OCI-LY1 (cell line): ENCODE results near the gene EZH2.

ENCODE experiments used
- H2AFZ ChIP-seq: fragments of 200-600 bp; sonication (generic), shearing (Covaris generic); 2 replicates; pipeline ENCODE4 v1.6.0; 2014; ENCODE audit warnings: antibody characterized with exemption, mild to moderate bottlenecking, low read length
- H3F3A ChIP-seq: fragments of 200-600 bp; sonication (generic), shearing (Covaris generic); 2 replicates; pipeline ENCODE4 v1.6.0; 2014; ENCODE audit warnings: mild to moderate bottlenecking, antibody characterized with exemption, low read length, moderate library complexity; ENCODE audit not compliant: insufficient read depth
- H3K27ac ChIP-seq: fragments of 200-600 bp; sonication (generic); 2 replicates; pipeline ENCODE4 v1.5.1; 2014; ENCODE audit warnings: low read length, mixed run types, mild to moderate bottlenecking, low read depth; ENCODE audit not compliant: poor library complexity, severe bottlenecking
- H3K27me3 ChIP-seq: fragments of 200-600 bp; sonication (generic); 2 replicates; pipeline ENCODE4 v1.6.0; 2014; ENCODE audit warnings: antibody characterized with exemption, mild to moderate bottlenecking, low read length, moderate library complexity; ENCODE audit not compliant: insufficient read depth
- H3K36me3 ChIP-seq: fragments of 200-600 bp; sonication (generic); 2 replicates; pipeline ENCODE4 v1.6.1; 2014; ENCODE audit warnings: mild to moderate bottlenecking, antibody characterized with exemption, low read length, moderate library complexity, mixed read lengths; ENCODE audit not compliant: insufficient read depth
- H3K4me1 ChIP-seq: fragments of 200-600 bp; sonication (generic); 2 replicates; pipeline ENCODE4 v1.5.1; 2014; ENCODE audit warnings: mild to moderate bottlenecking, low read length, moderate library complexity; ENCODE audit not compliant: insufficient read depth, severe bottlenecking
- H3K4me2 ChIP-seq: fragments of 200-600 bp; sonication (generic), shearing (Covaris generic); 2 replicates; pipeline ENCODE4 v1.6.1; 2014; ENCODE audit warnings: low read length
- H3K4me3 ChIP-seq: fragments of 200-600 bp; sonication (generic); 2 replicates; pipeline ENCODE4 v1.5.1; 2014; ENCODE audit warnings: low read length, low read depth, mild to moderate bottlenecking, mixed read lengths; ENCODE audit not compliant: poor library complexity, severe bottlenecking
- H3K79me2 ChIP-seq: fragments of 200-600 bp; shearing (Covaris generic); 2 replicates; pipeline ENCODE4 v1.6.1; 2016; ENCODE audit warnings: mixed run types, low read length, mixed read lengths; ENCODE audit not compliant: insufficient read depth
- H3K9ac ChIP-seq: fragments of 200-600 bp; sonication (generic), shearing (Covaris generic); 2 replicates; pipeline ENCODE4 v1.6.1; 2014; ENCODE audit warnings: mild to moderate bottlenecking, low read length, mixed read lengths
- H3K9me2 ChIP-seq: fragments of 200-600 bp; sonication (generic), shearing (Covaris generic); 2 replicates; pipeline ENCODE4 v1.6.1; 2014; ENCODE audit warnings: low read depth, mild to moderate bottlenecking, low read length, mixed read lengths
- H3K9me3 ChIP-seq: fragments of 200-600 bp; shearing (Covaris generic); 2 replicates; pipeline ENCODE4 v1.6.1; 2014; ENCODE audit warnings: low read length, mixed read lengths
- H4K20me1 ChIP-seq: fragments of 200-600 bp; sonication (generic), shearing (Covaris generic); 2 replicates; pipeline ENCODE4 v1.6.0; 2016; ENCODE audit warnings: mild to moderate bottlenecking, low read length; ENCODE audit not compliant: insufficient read depth
- EZH2 ChIP-seq: fragments of 200-600 bp; sonication (generic), shearing (Covaris generic); IDR thresholded peaks from 2 replicates; pipeline ENCODE4 v1.8.0; 2017; ENCODE audit warnings: borderline replicate concordance, mixed run types, mild to moderate bottlenecking, antibody characterized with exemption, low read length, moderate library complexity, mixed read lengths
- TF ChIP-seq, protein P1 (sequence below): fragments of 200-600 bp; sonication (generic), shearing (Covaris generic); IDR thresholded peaks from 2 replicates; pipeline ENCODE4 v1.5.1; 2017; ENCODE audit warnings: mild to moderate bottlenecking, antibody characterized with exemption, low read length, moderate library complexity, mixed read lengths

Gene EZH2

GRCh38 chr7:148815612-148816011 is 68.5 kb downstream of the EZH2 start:
- Histone ChIP-seq H3K9ac (no peak overlapping the region), H3K9me3 (no peaks in the 10 kb centered on the region), H3F3A (no peaks in the 10 kb centered on the region), H3K4me2 (no peak overlapping the region), H3K79me2 (no peaks in the 10 kb centered on the region), H3K9me2 (no peaks in the 10 kb centered on the region), H3K4me1 (no peaks in the 10 kb centered on the region), H3K27me3 (no peaks in the 10 kb centered on the region), H3K36me3 (peaks cover 98% of the 10 kb centered on the region), H2AFZ (no peak overlapping the region), H4K20me1 (no peaks in the 10 kb centered on the region), H3K27ac (no peak overlapping the region), H3K4me3 (no peak overlapping the region)
- TF ChIP-seq, protein P1, sequence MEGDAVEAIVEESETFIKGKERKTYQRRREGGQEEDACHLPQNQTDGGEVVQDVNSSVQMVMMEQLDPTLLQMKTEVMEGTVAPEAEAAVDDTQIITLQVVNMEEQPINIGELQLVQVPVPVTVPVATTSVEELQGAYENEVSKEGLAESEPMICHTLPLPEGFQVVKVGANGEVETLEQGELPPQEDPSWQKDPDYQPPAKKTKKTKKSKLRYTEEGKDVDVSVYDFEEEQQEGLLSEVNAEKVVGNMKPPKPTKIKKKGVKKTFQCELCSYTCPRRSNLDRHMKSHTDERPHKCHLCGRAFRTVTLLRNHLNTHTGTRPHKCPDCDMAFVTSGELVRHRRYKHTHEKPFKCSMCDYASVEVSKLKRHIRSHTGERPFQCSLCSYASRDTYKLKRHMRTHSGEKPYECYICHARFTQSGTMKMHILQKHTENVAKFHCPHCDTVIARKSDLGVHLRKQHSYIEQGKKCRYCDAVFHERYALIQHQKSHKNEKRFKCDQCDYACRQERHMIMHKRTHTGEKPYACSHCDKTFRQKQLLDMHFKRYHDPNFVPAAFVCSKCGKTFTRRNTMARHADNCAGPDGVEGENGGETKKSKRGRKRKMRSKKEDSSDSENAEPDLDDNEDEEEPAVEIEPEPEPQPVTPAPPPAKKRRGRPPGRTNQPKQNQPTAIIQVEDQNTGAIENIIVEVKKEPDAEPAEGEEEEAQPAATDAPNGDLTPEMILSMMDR: no peak
- no peak for TF ChIP-seq EZH2

DNA sequence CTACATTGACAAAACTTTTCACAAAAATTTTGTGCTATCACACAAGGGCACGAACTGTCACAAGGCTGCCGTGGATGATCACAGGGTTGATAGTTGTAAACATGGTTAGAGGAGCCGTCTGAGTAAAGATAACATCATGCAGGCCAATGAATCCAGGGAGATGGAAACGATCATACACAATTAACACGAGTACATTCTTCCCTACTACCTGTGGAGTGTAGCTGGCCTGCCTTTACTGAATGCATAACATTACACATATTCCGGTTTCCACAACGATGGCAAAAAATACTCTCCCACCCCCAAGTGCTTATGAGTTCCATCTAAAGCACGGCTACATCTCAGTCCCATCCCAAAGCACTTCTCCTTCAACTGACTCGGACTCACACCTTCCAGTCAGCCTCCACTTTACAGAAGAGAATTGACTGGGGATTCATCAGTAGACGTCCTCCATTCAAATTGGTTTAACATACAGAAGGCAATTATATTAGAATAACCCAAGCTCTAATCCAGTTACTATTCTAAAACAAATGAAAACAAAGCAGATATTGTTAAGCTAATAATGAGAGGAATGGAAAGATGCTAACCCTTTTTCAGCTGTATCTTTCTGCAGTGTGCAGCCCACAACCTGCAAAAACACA is 69.0 kb downstream of the EZH2 start:
- H3K36me3 ChIP-seq: peaks cover 99% of the 10 kb centered on the region
- H2AFZ ChIP-seq: no peak overlapping the region
- H3F3A ChIP-seq: no peaks in the 10 kb centered on the region
- no peaks in the 10 kb centered on the region for H3K27me3 ChIP-seq
- no peak overlapping the region for H3K4me3 ChIP-seq
- H3K79me2 ChIP-seq: no peaks in the 10 kb centered on the region
- H4K20me1 ChIP-seq: no peaks in the 10 kb centered on the region
- H3K4me1 ChIP-seq: no peaks in the 10 kb centered on the region
- H3K9me3 ChIP-seq: no peaks in the 10 kb centered on the region
- no peaks in the 10 kb centered on the region for H3K9me2 ChIP-seq
- TF ChIP-seq, protein P1: no peak
- no peak for TF ChIP-seq EZH2
- no peak overlapping the region for H3K9ac ChIP-seq
- H3K27ac ChIP-seq: no peak overlapping the region
- H3K4me2 ChIP-seq: no peak overlapping the region

- H3K9ac ChIP-seq: no peak overlapping the region
- no peak overlapping the region for H3K27ac ChIP-seq
- no peaks in the 10 kb centered on the region for H3K27me3 ChIP-seq
Observed at GRCh38 chr7:148813890-148814289, 70.2 kb downstream of the EZH2 start.

More at GRCh38 chr7:148813890-148814289, 70.2 kb downstream of the EZH2 start:
- H4K20me1 ChIP-seq: no peaks in the 10 kb centered on the region
- no peak overlapping the region for H2AFZ ChIP-seq
- no peak overlapping the region for H3K4me3 ChIP-seq
- H3K9me2 ChIP-seq: no peaks in the 10 kb centered on the region
- no peaks in the 10 kb centered on the region for H3K4me1 ChIP-seq
- no peak for TF ChIP-seq EZH2
- TF ChIP-seq, protein P1: no peak
- peaks cover 99% of the 10 kb centered on the region for H3K36me3 ChIP-seq
- no peak overlapping the region for H3K4me2 ChIP-seq
- no peaks in the 10 kb centered on the region for H3K9me3 ChIP-seq
- no peaks in the 10 kb centered on the region for H3K79me2 ChIP-seq
- H3F3A ChIP-seq: no peaks in the 10 kb centered on the region
